Spinal cord (tissue), 10 donors: ENCODE data around the gene CLDN34. TPM values are rescaled to one million over a fixed set of nuclear protein-coding genes. Genes with fewer than 3 reads are reported as not detected.
A peak's percentile ranks its signal among the peaks of the same experiment; 100 is the strongest.

ENCODE experiments used
- DNase-seq, 6 donors: peaks; one replicate each; pipeline versions ENCODE4 v3.0.0 to v3.0.0-alpha.2; 2013 to 2015; ENCODE audit warnings: low spot score in 6 of 6, low read depth in 4 of 6
- H3K27ac ChIP-seq: one replicate; pipeline ENCODE4 v1.5.1; 2013; ENCODE audit warnings: low read depth, low read length, control low read depth
- H3K27me3 ChIP-seq: one replicate; pipeline ENCODE4 v1.6.1; 2013; ENCODE audit warnings: low read length; ENCODE audit not compliant: control insufficient read depth, insufficient read depth
- H3K36me3 ChIP-seq: one replicate; pipeline ENCODE4 v1.6.1; 2013; ENCODE audit warnings: low read length; ENCODE audit not compliant: control insufficient read depth, insufficient read depth
- H3K4me1 ChIP-seq: one replicate; pipeline ENCODE4 v1.6.1; 2013; ENCODE audit warnings: low read length; ENCODE audit not compliant: control insufficient read depth, insufficient read depth
- H3K4me3 ChIP-seq: one replicate; pipeline ENCODE4 v1.5.1; 2013; ENCODE audit warnings: low read depth, low read length, control low read depth
- H3K9me3 ChIP-seq: one replicate; pipeline ENCODE4 v1.6.1; 2013; ENCODE audit warnings: low read length; ENCODE audit not compliant: control insufficient read depth, insufficient read depth
- WGBS: methylation state at CpG from one replicate; pipeline ENCODE4 v1.1.5; 2013; ENCODE audit warnings: missing lambda C conversion rate; ENCODE audit not compliant: insufficient coverage; 5-methylcytosine and 5-hydroxymethylcytosine counted together
- polyA plus RNA-seq, 2 donors: library from polyadenylated mRNA; unstranded; fragments of 120-200 nt; gene quantifications; one replicate each; pipeline ENCODE4 v1.2.1, GENCODE V29; 2013; ENCODE audit not compliant: insufficient read length in 2 of 2
- total RNA-seq, 2 donors: library from RNA; depleted of rRNA in 1 of 2; stranded (reverse); fragments of 120-200 nt in 1 of 2; fragments of >200 nt in 1 of 2; gene quantifications; one replicate each; pipeline versions ENCODE4 v1.2.3 to v1.2.4, GENCODE V29; 2013 to 2014
- donor health status: healthy.

The CLDN34 gene
- total and polyA plus RNA-seq, 4 donors, result 0.30 to 0.53 (median 0.33) TPM; not detected in 1

- H3K27ac ChIP-seq, result no peak overlapping the region
- no peaks in the 10 kb centered on the region for H3K27me3 ChIP-seq
- peaks cover 46% of the 10 kb centered on the region for H3K36me3 ChIP-seq
- H3K9me3 ChIP-seq, result no peaks in the 10 kb centered on the region
- no peak for DNase-seq
- H3K4me3 ChIP-seq, result no peak overlapping the region
- 76% methylated on average over 3 of the region's 7 CpGs for WGBS
- peaks cover 6% of the 10 kb centered on the region for H3K4me1 ChIP-seq
Measured at GRCh38 chrX:9938516-9938915, 28.6 kb upstream of the CLDN34 start.

DNA sequence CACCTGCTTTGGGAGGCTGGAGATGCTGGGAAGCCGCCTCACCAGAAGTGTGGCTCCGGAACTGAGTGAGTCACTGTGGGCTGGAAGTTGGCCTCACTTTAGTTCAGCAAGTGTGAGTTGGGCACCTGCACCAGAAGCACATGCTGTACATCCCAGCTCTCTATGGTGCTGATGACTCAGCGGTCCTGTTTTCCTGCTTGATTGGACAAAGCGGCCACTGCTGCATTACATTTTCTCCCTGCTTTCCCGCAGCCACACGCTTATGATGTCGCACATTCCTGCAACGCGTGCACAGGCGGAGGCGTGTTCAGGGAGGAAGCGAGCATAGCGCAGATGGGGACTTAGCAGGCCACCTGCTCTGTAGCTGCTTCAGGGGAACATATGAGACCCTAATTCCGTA lies 26.7 kb upstream of the CLDN34 start:
- H3K36me3 ChIP-seq, result peaks cover 47% of the 10 kb centered on the region
- H3K9me3 ChIP-seq, result no peaks in the 10 kb centered on the region
- no peaks in the 10 kb centered on the region for H3K27me3 ChIP-seq
- no peak overlapping the region for H3K27ac ChIP-seq
- DNase-seq, result peak in 1 of 6 donors; percentile 20
- H3K4me3 ChIP-seq, result no peak overlapping the region
- H3K4me1 ChIP-seq, result no peaks in the 10 kb centered on the region
- WGBS, result 93% methylated on average over 13 of the region's 14 CpGs

DNA sequence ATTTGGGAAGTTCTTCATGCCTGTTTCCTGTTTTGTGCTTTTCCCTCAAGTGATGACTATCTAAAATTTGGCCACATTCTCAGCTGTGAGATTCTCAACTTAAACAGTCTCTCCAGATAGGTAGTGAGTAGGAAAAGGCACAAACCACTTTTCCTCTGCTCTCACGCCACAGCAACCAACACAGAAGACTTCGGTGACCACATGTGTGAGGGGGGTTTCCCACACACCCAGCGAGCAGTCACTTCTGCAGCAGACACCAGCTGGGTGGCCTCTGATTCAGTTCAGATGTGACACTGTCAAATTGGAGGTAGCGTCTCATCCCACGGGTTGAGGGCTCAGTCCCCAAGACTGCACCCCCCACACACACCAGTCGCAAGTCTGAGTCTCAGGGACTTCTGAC lies 25.1 kb upstream of the CLDN34 start:
- 80% methylated on average over 3 of the region's 6 CpGs for WGBS
- Histone ChIP-seq H3K4me1 (peaks cover 8% of the 10 kb centered on the region), H3K27ac (no peak overlapping the region), H3K36me3 (peaks cover 51% of the 10 kb centered on the region), H3K4me3 (no peak overlapping the region), H3K27me3 (no peaks in the 10 kb centered on the region), H3K9me3 (no peaks in the 10 kb centered on the region)
- DNase-seq, result no peak

DNA sequence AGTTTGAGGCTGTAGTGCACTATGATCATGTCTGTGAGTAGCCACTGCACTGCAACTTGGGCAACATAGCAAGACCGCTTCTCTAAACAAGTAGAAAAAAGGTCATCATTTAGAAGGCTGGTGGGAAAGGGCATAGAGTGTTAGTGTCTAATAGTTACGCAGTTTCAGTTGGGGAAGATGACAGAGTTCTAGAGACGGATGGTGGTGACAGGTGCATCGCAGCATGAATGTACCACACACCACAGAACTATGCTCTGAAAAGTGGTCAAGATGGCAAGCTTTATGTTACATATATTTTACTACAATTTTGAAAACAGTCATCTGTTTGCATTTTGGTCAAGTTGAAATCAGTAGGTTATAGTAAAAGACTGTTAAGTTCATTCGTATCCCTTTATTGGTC lies 23.7 kb upstream of the CLDN34 start:
- Histone ChIP-seq H3K9me3 (no peaks in the 10 kb centered on the region), H3K27ac (no peak overlapping the region), H3K27me3 (no peaks in the 10 kb centered on the region), H3K4me3 (no peak overlapping the region), H3K36me3 (peaks cover 46% of the 10 kb centered on the region), H3K4me1 (peaks cover 12% of the 10 kb centered on the region)
- 83% methylated on average over 1 of the region's 5 CpGs for WGBS
- DNase-seq, result no peak

GRCh38 chrX:9947131-9947794 lies 19.9 kb upstream of the CLDN34 start:
- peak in 2 of 6 donors; percentile 56 to 57 for DNase-seq

DNA sequence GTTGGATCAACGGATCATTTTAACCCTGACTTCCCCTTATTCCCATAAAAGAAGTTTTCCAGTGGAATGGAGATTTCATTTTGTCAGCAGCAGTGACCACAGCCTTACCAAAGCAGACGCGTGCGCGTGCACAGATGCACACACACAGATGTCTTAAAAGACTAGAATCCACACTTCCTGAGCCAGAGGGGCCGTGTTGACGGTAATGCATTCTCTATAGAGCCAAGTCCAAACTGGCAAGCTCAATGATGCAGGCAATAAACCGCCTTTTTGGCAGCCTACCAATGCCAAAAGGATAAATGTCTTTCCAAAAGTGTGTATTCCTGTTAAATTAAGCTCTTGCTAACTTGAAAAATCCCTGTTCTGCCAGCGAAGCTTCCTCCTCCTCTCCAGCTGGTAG lies 18.8 kb upstream of the CLDN34 start:
- 77% methylated on average over 7 of the region's 9 CpGs for WGBS
- peak in 4 of 6 donors; percentile 33 to 91 (median 58) for DNase-seq
- Histone ChIP-seq H3K4me3 (no peak overlapping the region), H3K9me3 (peaks cover 2% of the 10 kb centered on the region), H3K36me3 (peaks cover 26% of the 10 kb centered on the region), H3K4me1 (peaks cover 12% of the 10 kb centered on the region), H3K27ac (no peak overlapping the region), H3K27me3 (peaks cover 2% of the 10 kb centered on the region)

More at GRCh38 chrX:9947131-9947794, 19.9 kb upstream of the CLDN34 start:
- H3K4me3 ChIP-seq, result no peak overlapping the region
- H3K9me3 ChIP-seq, result no peaks in the 10 kb centered on the region
- peaks cover 12% of the 10 kb centered on the region for H3K4me1 ChIP-seq
- no peaks in the 10 kb centered on the region for H3K27me3 ChIP-seq
- H3K36me3 ChIP-seq, result peaks cover 24% of the 10 kb centered on the region
- no peak overlapping the region for H3K27ac ChIP-seq
- 44% methylated on average over 7 of the region's 10 CpGs for WGBS

- Histone ChIP-seq H3K4me3 (no peak overlapping the region), H3K9me3 (peaks cover 2% of the 10 kb centered on the region), H3K36me3 (peaks cover 6% of the 10 kb centered on the region), H3K27me3 (peaks cover 2% of the 10 kb centered on the region), H3K27ac (no peak overlapping the region), H3K4me1 (peaks cover 3% of the 10 kb centered on the region)
- WGBS, result 88% methylated on average over 1 of the region's 1 CpG
- DNase-seq, result no peak
Measured at GRCh38 chrX:9952300-9952699, 14.9 kb upstream of the CLDN34 start.

- Histone ChIP-seq H3K27ac (no peak overlapping the region), H3K4me3 (no peak overlapping the region), H3K36me3 (peaks cover 6% of the 10 kb centered on the region), H3K4me1 (peaks cover under 1% of the 10 kb centered on the region), H3K9me3 (peaks cover 2% of the 10 kb centered on the region), H3K27me3 (peaks cover 2% of the 10 kb centered on the region)
- no peak for DNase-seq
- 80% methylated on average over 1 of the region's 2 CpGs for WGBS
Measured at GRCh38 chrX:9953396-9953795, 13.8 kb upstream of the CLDN34 start.

GRCh38 chrX:9955506-9955905 lies 11.7 kb upstream of the CLDN34 start:
- no peak overlapping the region for H3K27ac ChIP-seq
- H3K4me3 ChIP-seq, result no peak overlapping the region
- H3K36me3 ChIP-seq, result peaks cover 3% of the 10 kb centered on the region
- peaks cover 2% of the 10 kb centered on the region for H3K9me3 ChIP-seq
- H3K4me1 ChIP-seq, result no peaks in the 10 kb centered on the region
- DNase-seq, result no peak
- H3K27me3 ChIP-seq, result peaks cover 2% of the 10 kb centered on the region
- no CpG with 5 or more reads among the region's 6 CpGs for WGBS

DNA sequence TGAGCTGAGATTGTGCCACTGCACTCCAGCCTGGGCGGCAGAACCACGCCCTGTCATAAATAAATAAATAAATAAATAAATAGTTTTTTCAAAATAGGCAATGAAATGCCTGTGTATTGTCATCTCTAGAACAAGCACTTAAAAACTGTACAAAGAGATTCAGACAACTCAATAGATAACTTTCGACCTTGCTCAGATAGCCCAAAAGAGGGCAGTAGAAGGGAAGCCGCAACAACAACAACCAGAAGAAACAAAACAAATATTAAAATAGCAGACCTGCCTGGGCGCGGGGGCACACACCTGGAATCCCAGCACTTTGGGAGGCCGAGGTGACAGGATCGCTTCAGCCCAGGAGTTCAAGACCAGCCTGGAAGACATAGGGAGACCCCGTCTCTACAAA lies 9.4 kb upstream of the CLDN34 start:
- Histone ChIP-seq H3K27ac (no peak overlapping the region), H3K4me1 (no peaks in the 10 kb centered on the region), H3K36me3 (peaks cover 4% of the 10 kb centered on the region), H3K4me3 (no peak overlapping the region), H3K27me3 (peaks cover 2% of the 10 kb centered on the region), H3K9me3 (peaks cover 2% of the 10 kb centered on the region)
- DNase-seq, result no peak
- 93% methylated on average over 3 of the region's 9 CpGs for WGBS
